ENCODE measurements around the gene TRMT44.

GRCh38 chr4:8474856-8475255 lies 34.3 kb downstream of the TRMT44 start:
- TF ChIP-seq, protein P1, sequence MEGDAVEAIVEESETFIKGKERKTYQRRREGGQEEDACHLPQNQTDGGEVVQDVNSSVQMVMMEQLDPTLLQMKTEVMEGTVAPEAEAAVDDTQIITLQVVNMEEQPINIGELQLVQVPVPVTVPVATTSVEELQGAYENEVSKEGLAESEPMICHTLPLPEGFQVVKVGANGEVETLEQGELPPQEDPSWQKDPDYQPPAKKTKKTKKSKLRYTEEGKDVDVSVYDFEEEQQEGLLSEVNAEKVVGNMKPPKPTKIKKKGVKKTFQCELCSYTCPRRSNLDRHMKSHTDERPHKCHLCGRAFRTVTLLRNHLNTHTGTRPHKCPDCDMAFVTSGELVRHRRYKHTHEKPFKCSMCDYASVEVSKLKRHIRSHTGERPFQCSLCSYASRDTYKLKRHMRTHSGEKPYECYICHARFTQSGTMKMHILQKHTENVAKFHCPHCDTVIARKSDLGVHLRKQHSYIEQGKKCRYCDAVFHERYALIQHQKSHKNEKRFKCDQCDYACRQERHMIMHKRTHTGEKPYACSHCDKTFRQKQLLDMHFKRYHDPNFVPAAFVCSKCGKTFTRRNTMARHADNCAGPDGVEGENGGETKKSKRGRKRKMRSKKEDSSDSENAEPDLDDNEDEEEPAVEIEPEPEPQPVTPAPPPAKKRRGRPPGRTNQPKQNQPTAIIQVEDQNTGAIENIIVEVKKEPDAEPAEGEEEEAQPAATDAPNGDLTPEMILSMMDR (IDR thresholded peaks at IDR 0.05), result no peak
- TF ChIP-seq POLR2AphosphoS5 (IDR thresholded peaks at IDR 0.05) (no peak), POLR2A (IDR thresholded peaks at IDR 0.05) (no peak)
